HG03139 (cell line): ENCODE measurements around the gene PLEKHH2.

ENCODE experiments used
- ATAC-seq: cut with Tn5 transposase; IDR thresholded peaks from one replicate; pipeline ENCODE4 v1.9.1; 2021; ENCODE audit not compliant: unreplicated experiment

The PLEKHH2 gene

GRCh38 chr2:43758739-43759138, 121.7 kb downstream of the PLEKHH2 start:
- ATAC-seq: no peak

DNA sequence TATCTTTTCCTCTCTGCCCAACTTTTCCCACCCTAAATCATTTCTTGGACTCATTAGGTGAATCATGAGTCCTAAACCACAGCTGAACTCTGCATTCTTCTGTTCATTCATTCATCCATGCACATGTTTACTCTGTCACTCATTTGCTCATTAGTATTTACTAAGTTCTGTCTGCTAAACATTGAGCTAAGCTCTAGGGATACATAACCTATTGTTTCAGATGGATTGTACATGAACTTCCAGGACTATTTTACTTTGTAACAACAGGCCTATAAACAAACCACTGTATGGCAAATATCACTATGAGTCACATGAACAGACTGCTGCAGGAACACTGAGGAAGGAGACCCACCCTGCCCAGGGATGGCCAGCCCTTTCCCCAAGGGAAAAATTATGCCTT, 122.1 kb downstream of the PLEKHH2 start:
- no peak for ATAC-seq

GRCh38 chr2:43762286-43762685, 125.2 kb downstream of the PLEKHH2 start:
- ATAC-seq: no peak

- ATAC-seq: no peak
Observed at GRCh38 chr2:43763091-43763490, 126.0 kb downstream of the PLEKHH2 start.

- ATAC-seq: no peak
Observed at GRCh38 chr2:43764086-43764705, 127.1 kb downstream of the PLEKHH2 start.

DNA sequence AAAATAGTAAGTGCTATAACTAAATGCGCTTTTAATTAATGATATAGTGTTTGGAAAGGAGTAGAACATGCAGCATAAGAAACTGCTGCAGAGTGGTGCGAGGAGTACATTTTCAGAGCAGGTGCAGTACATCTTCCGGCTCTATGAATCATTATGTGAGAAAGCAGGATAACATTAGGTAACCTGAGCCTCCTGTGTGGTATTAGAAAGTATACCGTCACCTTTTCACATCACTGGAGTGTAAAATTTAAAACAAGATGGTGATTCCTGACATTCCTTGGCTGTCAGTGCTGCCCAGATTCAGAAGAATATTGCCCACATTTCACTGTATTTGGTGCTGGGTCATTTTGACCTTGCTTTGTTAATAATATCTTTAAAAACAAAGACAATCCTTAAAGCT, 128.9 kb downstream of the PLEKHH2 start:
- no peak for ATAC-seq

DNA sequence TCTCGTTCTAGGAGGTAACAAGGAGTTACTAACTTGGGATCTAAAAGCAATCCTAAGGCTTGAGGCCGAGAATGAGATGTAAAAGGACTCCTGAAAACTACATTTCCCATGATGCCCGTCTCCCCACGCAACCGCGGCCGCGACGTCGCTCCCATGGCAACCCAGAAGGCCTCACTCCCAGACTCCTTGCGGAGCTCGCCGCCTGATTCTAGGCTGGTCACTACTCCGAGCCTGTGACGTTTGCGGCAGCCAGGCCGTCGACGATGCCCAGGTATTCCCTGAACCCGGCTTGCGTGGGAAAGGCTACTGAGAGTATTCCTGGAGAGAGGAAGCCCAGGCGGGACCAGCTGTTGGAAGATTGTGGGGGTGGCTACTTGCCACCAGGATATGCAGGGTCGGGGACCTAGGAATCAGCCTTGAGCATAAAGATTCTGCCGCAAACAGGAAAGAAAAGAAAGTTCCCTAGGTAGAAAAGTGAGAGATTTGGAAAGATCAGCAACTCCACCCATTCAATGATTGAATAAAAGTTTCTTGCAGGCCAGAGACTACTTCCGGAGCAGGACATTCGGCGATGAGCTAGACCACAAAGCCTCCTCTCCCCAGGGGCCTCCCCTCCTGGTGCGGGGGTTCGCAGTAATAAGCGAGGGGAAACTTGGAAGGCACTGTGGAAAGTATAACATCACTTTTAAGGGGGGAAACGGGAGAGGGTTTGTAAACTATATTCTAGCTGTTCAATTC, 137.0 kb downstream of the PLEKHH2 start, which contains the start of gene DYNC2LI1:
TSS of gene DYNC2LI1 (plus strand) at position 164 of the 738 bp plus-strand sequence. CDS start at position 264, 100 bp downstream.
- peak; percentile 99 for ATAC-seq

DNA sequence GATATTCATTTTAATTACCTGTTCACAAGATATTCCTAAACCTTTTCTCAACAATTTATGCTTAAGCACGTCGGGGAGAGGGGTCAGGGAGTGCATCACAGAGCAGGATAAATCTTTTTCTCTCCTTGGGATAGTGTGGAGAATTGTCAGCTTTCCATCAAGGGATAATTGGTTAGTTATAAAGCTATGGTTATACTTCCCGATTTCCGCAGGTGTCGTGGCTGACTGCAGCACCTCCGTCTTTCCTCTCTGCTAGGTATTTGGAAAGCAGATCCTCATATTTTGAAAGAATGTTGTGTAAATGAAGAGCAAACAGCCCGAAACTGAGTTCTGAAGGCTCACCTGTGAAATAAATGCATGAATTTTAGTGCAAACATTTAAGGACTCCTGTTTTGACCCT, 137.6 kb downstream of the PLEKHH2 start:
- no peak for ATAC-seq

GRCh38 chr2:43776324-43776723, 139.3 kb downstream of the PLEKHH2 start:
- no peak for ATAC-seq

- no peak for ATAC-seq
Observed at GRCh38 chr2:43777306-43777926, 140.4 kb downstream of the PLEKHH2 start.

- no peak for ATAC-seq
Observed at GRCh38 chr2:43778233-43778632, 141.2 kb downstream of the PLEKHH2 start.

DNA sequence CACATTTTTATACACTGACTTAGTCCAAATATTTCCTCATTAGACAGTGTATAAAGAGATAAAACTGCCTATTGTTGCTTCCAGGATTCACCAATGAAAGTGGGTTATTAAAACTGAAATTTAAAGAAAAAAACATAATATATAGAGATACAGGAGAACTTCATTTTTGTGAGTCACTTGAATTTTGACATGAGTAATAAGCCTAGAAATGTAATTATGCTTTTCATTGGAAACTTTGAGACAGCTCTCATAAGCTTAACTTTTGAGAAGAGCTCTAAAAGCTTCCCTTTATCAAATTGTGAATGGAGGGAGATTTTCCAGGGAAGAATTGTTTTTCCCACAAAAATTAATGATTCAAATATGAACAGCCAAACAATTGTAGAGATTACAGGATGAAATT, 150.8 kb downstream of the PLEKHH2 start:
- no peak for ATAC-seq

- ATAC-seq: no peak
Observed at GRCh38 chr2:43788646-43789045, 151.6 kb downstream of the PLEKHH2 start.

GRCh38 chr2:43790147-43790546, 153.1 kb downstream of the PLEKHH2 start:
- no peak for ATAC-seq

DNA sequence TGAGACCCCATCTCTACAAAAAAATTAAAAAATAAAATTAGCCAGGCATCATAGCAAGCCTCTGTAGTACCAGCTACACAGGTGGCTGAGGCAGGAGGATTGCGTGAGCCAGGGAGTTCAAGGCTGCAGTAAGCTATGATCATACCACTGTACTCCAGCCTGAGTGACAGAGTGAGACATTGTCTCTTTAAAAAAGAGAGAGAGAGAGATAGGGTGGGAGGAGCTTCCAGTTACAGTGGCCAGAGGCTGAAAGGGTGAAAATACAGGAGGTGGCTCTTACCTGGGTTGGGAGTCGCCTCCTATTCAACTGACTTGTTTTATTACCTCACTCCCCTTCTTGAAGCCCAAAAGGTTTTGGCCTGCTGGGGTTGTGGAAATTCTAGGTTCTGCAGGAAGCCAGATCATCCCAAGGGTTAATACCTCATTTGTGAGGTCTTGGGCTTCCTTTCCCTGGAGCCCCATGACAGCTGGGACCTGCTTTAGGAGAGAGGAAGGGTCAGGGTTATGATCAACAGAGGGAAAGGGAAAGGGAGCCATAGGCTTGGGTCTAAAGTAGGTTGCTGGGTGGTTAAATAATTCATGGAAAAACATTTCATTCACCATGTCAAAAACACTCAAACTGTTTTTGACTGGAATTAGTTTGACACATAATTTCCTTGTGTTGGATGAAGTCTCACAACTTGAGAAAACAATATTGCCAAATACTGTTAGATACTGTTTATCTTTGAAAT, 154.1 kb downstream of the PLEKHH2 start:
- no peak for ATAC-seq

DNA sequence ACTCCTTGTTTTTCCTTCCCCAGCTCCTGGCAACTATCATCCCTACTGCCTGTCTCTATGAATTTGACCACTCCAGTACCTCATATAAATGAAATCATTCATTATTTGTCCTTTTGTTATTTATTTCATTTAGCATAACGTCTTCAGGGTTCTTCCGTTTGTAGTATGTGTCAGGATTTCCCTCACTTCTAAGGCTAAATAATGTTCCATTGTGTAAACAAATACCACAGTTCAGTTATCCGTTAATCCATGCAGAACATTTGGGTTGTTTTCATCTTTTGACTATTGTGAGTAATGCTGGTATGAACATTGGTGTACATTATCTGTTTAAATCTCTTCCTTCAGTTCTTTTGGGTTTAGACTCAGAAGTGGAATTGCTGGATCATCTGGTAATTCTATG, 155.6 kb downstream of the PLEKHH2 start:
- peak; percentile 68 for ATAC-seq

DNA sequence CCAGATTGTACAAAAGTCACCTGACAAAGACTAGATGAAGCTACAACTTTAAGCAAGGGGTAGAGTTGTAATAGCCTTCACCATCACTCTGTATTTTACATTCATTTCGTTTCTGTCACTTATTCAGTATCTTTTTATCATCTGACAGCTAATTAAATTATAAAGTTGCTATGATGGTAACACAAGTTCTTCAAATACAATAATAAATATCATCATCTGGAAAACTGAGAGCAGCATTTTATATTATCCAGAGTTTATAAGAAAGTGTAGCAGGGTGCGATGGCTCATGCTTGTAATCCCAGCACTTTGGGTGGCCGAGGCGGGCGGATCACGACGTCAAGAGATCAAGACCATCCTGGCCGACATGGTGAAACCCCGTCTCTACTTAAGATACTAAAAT, 157.9 kb downstream of the PLEKHH2 start:
- no peak for ATAC-seq

GRCh38 chr2:43796206-43796605, 159.1 kb downstream of the PLEKHH2 start:
- ATAC-seq: no peak

DNA sequence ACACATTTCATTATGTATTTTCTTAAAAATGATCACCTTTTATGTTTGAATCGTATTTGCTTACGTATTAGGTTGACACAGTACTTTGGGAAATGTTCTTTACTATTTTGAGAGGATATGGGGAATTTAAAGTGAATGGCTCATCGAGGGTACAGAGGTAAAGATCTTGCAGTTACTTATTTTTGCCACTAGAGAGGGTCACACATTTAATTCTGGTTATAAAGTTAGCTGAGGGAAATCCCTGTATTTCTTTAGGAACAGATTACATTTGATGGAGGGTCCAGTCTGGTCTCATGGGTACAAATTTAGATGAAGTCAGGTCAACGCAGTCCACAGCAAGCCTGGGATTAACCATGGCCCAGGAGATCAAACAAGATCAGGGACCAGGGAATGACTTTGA, 161.2 kb downstream of the PLEKHH2 start:
- ATAC-seq: no peak

DNA sequence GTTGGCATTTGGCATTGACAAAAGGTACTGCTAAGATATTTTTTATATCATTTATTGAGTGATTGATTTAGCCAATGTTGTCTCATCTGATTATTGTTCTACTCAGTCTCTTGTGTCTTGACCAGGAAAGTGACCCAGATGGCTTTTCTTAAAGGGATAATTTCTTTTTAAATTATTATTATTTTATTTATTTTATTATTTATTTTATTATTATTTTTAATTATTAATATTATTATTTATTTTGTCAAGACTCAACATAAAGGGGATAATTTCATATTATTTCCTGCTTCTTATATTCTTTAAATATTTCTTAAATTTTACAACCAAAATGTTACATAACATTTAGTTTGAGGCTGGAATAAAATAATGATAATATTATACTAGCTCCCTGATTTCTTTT, 163.8 kb downstream of the PLEKHH2 start:
- ATAC-seq: no peak

DNA sequence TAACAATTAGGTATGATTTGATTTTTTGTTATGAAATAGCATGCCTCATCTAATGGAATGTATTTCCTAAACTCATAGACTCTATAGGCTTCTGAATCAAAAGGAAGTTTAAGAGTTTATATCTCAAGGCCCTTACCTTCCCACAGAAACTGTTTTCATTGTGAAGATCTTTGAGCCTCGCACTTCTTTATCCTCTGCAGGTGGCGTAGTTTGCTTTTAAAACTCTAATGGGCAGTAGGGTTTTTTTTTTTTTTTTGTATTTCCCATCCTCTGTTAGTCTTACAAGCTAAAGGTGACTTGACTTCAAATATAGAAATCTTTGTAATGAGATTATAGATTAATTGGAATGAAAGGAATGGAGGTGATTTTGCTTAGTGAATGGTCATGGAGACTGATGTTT, 165.1 kb downstream of the PLEKHH2 start:
- no peak for ATAC-seq

DNA sequence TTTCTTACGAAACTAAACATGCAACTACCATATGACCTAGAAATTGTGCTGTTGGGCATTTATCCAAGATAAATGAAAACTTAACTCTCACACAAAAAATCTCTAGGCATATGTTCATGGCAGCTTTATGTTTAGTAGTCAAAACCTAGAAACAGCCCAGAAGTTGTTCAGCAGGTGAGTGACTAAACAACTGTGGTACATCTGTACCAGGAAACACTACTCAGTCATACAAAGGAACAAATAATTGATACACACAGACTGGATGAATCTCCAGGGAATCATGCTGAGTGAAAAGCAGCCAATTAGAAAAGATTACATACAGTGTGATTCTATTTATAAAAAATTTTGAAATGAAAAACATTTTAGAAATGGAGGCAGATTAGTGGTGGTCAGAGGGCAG, 166.1 kb downstream of the PLEKHH2 start:
- ATAC-seq: no peak
